NCI-H2196 (cell line): Measurements from ENCODE around the gene SRCIN1.
A peak's percentile ranks its signal among the peaks of the same experiment; 100 is the strongest.

Experiments
- DNase-seq: peaks from one replicate; lab custom pipeline; 2025; ENCODE audit not compliant: unreplicated experiment; lab: John Stamatoyannopoulos, UW

Gene SRCIN1

GRCh38 chr17:38563362-38564253 is 42.1 kb downstream of the SRCIN1 start:
- DNase-seq, result no peak

DNA sequence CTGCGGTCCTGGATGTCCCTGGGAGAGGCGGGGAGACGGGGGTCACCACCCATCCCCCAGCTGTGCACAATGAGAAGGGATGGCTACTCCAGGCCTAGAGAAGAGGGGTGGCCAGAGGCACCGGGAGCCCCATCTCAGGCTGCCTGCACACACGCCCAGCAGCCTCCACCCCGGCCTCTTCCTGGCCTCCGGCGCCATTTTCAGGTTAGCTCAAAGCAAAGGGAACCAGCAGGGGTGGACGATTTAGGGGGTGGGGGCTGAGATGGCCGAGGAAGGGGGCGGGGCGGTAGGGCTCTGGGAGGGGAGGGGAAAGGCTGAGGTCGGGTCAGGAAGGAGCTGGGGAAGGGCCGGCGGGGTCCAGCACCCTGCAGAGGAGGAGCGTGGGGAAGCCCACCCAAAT is 42.8 kb downstream of the SRCIN1 start:
- no peak for DNase-seq

DNA sequence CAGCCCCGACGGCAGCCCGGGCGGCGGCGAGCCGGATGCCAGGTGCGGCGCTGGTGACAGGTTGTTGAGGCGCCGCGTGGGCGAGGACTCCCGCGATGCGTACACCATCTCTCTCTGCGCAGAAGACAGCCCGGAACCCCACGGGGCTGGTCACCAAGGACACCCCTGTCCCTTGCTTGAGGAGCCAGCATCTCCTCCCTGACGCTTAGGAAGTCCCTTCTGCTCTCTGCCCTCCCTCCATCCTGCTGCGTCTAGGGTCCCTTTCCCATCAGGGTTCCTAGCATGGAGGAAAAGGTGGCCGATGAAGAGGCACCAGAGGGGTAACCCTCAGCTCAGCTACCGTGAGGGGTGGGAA is 43.6 kb downstream of the SRCIN1 start:
- DNase-seq, result no peak

DNA sequence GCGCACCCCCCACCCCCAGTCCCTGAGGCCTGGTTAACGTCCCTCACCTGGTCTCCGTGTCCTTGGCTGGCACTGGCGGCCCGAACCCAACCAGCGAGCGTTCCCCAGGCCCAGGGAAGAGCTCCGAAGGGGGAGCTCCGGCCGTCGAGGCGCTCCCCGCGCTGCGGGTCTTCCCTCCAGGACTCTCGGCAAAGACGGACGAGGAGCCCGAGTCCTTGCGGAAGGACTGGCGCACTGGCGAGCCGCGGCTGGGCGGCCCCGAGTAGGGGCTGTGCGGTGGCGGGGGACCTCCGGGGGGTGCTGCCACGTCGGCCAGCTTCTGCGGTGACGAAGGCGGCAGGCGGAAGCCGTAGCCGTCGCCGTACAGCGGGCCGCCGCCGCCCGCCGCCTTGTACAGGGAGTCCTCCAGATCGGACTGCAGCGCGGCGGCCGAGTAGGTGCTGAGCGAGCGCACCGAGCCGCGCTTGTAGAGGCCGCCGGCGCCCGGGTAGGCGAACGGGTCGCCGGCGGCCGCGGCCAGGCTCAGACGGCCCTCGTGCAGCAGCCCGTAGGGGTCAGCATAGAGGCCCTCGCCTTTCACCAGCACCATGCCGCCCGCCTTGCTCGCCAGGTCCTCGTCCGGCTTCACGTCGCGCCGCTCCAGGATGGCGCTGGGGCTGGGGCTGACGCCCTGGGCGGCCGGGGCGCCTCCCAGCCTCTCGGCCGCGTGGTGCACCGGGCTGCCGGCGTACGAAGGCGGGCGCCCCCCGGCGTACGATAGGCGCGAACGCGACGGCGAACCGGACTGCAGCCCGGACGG is 44.1 kb downstream of the SRCIN1 start:
- DNase-seq, result no peak

GRCh38 chr17:38560503-38561318 is 45.0 kb downstream of the SRCIN1 start:
- DNase-seq, result no peak

DNA sequence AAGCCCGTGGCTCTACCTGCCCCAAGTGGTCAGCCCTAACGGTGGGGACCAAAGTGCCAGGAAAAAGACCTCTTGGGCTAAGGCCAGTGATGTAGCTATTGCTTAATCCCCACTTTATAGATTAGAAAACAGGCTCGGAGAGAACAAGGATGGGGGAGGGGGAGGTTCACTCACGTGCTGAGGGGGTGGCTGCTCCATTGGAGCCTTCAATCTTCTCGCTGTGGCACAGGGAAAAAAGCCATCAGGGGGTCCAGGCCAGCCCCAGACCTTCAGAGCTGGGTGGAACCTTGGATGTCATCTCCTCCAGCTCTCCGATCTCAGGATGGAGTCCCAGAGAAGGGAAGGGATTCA is 45.9 kb downstream of the SRCIN1 start:
- no peak for DNase-seq

DNA sequence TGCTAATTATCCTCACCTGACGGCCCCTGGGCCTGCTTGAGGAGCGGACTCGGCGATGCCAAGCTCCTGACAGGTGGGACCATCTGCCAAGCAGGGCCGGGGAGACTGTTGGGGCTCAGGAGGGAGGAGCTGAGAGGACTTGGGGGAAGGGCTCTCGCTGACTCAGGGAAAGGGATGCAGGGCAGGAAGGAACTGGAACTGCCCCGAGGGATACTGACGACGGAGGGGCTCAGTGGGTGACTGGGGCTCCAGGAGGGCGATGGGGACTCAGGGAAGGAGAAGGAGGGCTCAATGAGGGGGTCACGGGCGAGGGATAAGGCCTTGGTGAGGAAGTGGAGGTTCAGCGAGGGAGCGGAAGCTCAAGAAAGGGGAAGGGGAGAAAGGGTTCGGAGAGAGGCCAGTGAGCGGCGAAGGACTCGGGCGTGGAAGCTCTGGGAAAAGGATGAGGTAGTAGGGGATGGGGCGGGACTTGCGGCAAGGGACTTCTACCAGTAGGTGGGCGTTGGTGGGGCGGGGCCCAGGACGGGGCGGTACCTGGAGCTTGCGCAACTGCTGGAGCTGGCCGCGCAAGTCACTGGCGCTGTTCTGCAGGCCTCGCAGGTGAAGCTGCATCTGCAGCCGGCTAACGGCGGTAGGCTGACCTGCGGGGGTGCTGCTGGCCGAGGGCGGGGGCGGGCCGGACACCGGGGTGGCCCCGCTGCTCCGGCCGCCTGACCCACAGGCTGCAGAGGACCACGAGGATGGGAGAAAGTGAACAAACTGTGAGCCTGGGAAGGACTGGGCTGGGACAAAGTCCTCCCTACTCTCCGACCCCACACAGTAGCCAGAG is 46.5 kb downstream of the SRCIN1 start:
- peak; percentile 69 for DNase-seq

DNA sequence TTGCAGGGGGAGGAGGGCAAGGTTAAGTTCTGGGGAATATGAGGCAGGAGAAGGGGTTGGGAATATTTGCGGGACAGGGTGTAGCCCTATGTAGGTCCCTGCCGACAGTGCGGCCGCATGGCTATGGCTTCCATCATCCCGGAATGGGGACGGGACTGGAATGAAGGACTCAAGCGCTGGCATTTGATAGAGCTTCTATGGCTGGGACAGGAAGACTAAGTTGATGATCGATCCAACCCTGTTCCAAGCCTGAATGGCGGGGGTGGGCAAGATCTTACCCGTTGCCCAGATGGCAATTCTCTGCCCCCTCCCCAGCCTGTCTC is 47.1 kb downstream of the SRCIN1 start:
- no peak for DNase-seq

DNA sequence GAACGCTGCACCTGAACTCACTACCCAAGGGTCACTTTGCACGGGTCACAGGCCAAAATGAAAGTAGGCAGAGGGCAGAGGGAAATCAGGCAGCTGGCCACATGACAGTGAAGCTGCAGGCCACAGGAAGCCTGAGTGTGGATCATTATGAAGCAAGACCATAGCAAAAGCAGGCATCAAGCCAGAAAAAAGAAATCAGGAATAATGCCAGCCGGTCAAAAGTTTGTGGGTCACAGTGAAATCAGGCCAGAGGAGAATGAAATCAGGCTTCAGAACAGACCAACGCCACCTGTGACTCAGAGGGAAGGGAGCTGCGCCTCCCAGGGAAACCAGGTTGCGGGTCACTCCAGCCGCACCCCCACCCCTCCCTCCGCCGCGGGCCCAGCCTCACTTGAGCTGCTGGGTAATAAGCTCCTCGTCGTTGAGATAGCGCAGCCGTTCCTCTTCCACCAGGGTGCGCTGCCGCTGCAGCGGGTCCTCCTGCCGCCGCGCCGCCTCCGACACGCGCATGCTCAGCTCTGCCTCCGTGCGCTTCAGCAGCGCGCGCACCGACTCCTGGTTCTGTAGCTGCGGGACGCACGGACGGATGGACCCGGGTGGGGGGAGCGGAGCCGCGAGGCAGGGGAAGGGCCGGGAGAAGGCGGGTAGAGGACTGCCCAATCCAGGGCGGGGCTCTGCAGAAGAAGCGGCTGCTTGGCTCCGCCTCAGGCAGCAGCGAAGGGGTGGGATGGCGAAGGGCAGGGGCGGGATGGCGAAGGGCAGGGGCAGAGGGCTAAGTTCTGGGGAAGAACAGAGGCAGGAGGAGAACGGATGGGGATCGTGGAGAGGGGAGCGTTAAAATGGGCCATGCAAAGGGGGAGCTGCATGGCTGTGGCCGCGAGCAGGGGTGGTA is 47.7 kb downstream of the SRCIN1 start:
- DNase-seq, result peak; percentile 86

DNA sequence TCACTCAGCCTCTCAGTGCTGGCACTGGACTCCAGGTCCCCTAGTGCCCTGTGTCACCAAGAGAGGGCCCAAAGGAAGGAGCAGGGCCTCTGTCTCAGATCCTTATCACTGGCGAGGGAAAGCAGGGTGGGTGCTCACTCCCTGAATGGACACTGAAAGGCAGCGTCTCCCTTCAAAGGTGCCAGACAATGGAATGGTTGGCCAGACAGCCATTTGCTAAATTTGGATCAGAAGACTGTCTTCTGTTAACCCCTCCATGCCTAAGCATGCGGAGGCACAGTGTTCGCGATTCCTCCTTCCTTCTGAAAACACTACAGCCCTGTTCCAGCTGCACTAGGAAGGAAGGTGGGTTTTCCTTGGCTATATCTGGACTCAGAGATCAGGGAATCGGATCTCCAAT is 48.4 kb downstream of the SRCIN1 start:
- no peak for DNase-seq

DNA sequence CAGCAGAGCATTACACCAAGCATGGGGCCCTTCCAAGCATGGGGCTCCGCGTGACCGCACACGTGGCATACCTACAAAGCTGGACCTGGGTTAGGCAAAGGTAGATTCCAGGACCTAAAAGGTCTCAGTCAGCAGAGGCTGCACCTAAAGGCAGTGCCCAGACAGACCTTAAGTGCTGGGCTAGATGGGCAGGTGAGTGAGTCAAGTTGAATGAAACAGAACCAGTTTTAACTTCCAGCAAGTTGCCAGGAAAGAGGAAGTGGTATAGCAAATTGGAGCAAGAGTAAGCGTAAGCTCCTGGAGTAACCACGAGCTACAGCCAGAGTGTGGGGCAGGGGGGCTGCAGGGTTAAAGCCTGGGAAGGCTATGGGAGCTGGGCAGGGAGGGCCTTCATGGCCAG is 49.5 kb downstream of the SRCIN1 start:
- DNase-seq, result no peak

DNA sequence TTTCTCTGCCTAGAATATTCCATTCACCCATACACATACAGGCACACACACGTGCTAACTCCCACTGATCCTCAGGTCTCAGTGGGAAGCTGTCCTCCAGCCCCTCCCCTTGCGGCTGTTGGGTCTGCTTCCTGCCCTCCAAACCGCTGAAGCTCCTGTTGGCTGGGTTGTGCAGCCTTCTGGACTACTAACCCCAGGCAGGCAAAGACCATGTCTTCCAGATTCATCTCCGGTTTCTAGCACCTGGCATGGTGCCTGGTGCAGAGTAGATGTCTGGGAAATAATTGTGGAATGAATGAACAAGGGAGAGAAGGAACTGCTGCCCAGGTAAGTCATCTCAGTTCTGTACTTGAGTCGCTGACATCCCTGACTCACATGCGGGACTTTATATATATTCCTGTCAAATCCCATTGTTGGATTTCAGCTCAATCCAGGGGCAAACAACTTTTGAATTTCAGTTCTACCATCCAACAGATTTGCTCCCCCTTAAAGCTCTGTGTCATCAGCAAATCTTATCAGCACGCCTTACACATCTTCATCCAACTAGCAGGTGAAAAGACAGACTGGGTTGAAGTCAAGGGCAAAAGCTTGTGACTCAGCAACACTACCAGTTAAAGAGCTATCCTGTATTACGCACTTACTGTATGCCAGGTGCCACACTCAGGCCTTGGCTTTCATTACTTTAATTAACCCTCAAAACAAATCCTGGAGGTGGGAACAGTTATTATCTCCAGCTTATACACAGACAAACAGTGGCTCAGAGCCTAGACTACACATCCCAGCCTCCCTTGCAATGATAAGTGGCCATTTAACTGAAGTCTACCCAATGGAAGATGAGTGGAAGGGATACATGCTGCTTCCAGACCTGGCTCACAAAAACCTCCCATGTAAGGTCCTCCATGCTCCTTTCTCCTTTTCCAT is 51.1 kb downstream of the SRCIN1 start:
- DNase-seq, result peak; percentile 70

- no peak for DNase-seq
Measured at GRCh38 chr17:38552343-38552742, 53.4 kb downstream of the SRCIN1 start.

GRCh38 chr17:38551121-38551520 is 54.6 kb downstream of the SRCIN1 start:
- no peak for DNase-seq

DNA sequence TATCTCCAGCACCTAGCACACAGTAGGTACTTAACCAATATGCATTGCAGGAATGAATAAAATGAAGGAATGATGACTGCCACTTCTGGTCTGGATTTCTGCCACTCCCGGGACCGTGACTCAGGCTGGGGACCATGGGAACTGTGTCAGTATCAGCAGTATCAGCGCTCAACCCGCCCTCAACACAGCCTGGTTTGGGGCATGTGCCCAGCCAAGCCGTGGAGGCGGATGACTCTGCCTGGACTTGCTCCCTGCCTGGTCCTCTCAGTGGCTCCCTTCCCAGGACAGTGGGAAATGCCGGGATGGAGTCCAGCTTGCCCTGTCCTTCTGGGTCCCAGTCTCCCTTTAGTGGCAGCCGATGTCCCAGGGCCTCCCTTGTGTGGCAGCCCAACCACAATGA is 55.1 kb downstream of the SRCIN1 start:
- DNase-seq, result no peak

DNA sequence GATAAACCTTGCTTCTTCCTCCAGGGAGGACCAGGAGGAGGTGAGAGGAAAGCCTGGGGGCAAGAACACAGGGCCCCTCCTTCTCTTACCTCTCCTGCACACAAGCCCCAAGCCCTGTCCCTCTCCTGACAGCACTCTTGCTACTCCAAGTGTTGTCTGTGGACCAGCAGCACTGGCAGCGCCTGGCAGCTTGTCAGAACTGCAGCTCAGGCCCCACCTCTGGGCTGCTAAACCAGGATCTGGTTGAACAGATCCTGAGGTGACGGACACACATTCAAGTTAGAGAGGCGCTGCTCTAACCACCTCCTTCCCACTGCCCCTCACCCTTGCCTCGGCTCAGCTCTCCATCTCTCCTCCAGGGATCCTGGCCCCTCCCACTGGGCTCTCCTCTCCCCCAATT is 56.5 kb downstream of the SRCIN1 start:
- DNase-seq, result no peak

DNA sequence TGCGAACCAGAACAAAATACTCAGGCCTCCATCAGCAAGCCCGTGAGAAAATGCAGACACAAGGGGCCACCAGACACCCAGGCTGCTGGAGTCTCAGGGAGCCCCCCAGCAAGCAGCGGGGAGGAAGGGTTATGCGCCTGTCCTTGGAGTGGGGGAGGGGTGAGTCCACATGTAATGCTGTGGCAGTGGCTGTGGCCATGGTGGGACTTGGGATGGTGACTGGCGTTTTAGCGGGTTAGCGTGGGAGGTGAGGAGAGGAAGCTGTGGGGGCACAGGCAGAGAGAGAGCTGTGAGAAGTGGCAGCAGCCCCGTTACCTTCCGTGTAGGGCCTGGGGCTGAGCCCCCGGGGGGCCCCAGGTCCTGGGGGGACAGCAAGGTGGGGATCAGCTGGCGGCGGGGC is 58.3 kb downstream of the SRCIN1 start:
- DNase-seq, result no peak

- no peak for DNase-seq
Measured at GRCh38 chr17:38546396-38546795, 59.4 kb downstream of the SRCIN1 start.
